ENCODE results near the gene LTB4R2.
"Not testable (repeated sequence)": the region's sequence is repeated elsewhere in the genome, so short reads cannot be mapped to it uniquely, and the experiment has no call there.

The LTB4R2 gene

GRCh38 chr14:24353559-24354481, 43.9 kb downstream of the LTB4R2 start:
- Mint-ChIP-seq H3K27me3 (peaks cover 24% of the 10 kb centered on the region), H3K9me3 (no peaks in the 10 kb centered on the region), H3K4me1 (no peaks in the 10 kb centered on the region), H3K4me3 (no peak overlapping the region), H3K36me3 (no peaks in the 10 kb centered on the region), H3K27ac (no peak overlapping the region)

GRCh38 chr14:24354482-24354825, 44.5 kb downstream of the LTB4R2 start:
- H3K4me1 Mint-ChIP-seq, H3K36me3 Mint-ChIP-seq, H3K9me3 Mint-ChIP-seq, H3K27ac Mint-ChIP-seq, H3K4me3 Mint-ChIP-seq: not testable (repeated sequence)
- peaks cover 22% of the 10 kb centered on the region for H3K27me3 Mint-ChIP-seq

GRCh38 chr14:24355009-24355408, 45.1 kb downstream of the LTB4R2 start:
- Mint-ChIP-seq H3K4me1 (no peaks in the 10 kb centered on the region), H3K27me3 (peaks cover 18% of the 10 kb centered on the region), H3K9me3 (no peaks in the 10 kb centered on the region), H3K36me3 (no peaks in the 10 kb centered on the region), H3K27ac (no peak overlapping the region), H3K4me3 (no peak overlapping the region)

- Mint-ChIP-seq H3K27ac (no peak overlapping the region), H3K4me3 (no peak overlapping the region), H3K36me3 (no peaks in the 10 kb centered on the region), H3K27me3 (peaks cover 12% of the 10 kb centered on the region), H3K4me1 (no peaks in the 10 kb centered on the region), H3K9me3 (no peaks in the 10 kb centered on the region)
Measured at GRCh38 chr14:24356208-24356607, 46.3 kb downstream of the LTB4R2 start.

GRCh38 chr14:24360281-24360680, 50.3 kb downstream of the LTB4R2 start:
- H3K27ac Mint-ChIP-seq, result no peak overlapping the region
- H3K4me1 Mint-ChIP-seq, result peaks cover 2% of the 10 kb centered on the region
- no peaks in the 10 kb centered on the region for H3K36me3 Mint-ChIP-seq
- no peak overlapping the region for H3K4me3 Mint-ChIP-seq
- no peaks in the 10 kb centered on the region for H3K9me3 Mint-ChIP-seq
- peaks cover 21% of the 10 kb centered on the region for H3K27me3 Mint-ChIP-seq

- no peaks in the 10 kb centered on the region for H3K36me3 Mint-ChIP-seq
- H3K4me1 Mint-ChIP-seq, result peaks cover 11% of the 10 kb centered on the region
- H3K4me3 Mint-ChIP-seq, result no peak overlapping the region
- H3K27me3 Mint-ChIP-seq, result peaks cover 29% of the 10 kb centered on the region
- H3K27ac Mint-ChIP-seq, result no peak overlapping the region
- no peaks in the 10 kb centered on the region for H3K9me3 Mint-ChIP-seq
Measured at GRCh38 chr14:24361326-24361725, 51.4 kb downstream of the LTB4R2 start.

Data from activated naive CD4-positive, alpha-beta T cell treated with anti-CD3 and anti-CD28 coated beads, Interleukin-2, amount 50 U/mL, for 24 hours (primary cell).